ENCODE results near the gene TUBA3D. TPM values are rescaled to one million over a fixed set of nuclear protein-coding genes. Genes with fewer than 3 reads are reported as not detected.
"Not testable (repeated sequence)": the region's sequence is repeated elsewhere in the genome, so short reads cannot be mapped to it uniquely, and the experiment has no call there.

Gene TUBA3D
- total RNA-seq, 1 experiment from 2014 or later: not detected

DNA sequence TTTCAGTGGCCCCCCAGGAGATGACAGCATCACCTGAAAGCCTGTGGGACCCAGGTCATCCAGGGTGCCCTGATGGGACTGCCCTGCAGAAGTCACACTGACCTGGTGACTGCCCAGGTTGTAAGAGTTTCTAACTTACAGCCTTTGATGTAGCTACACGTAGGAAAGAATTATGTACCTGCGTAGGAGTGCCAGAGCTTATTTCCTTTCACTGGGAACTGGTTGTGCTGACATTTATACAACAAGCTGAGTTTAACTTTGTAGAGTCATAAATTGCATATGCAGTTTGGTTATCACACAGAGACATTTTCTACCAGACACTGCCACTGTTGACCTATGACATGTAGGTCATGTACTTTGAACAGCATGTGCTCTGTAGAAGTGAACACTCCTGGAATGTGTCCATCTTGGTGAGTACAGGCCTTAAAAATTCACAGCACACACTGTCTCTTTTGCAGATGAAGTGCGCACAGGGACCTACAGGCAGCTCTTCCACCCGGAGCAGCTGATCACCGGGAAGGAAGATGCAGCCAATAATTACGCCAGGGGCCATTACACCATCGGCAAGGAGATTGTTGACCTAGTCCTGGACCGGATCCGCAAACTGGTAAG is 3.0 kb downstream of the TUBA3D start:
- in situ Hi-C loops (cut with HindIII; ENCODE audit: low pct_unique_long_range_greater_than_20kb, low sequenced_read_pairs); DNase-seq (ENCODE audit: low read depth, low spot score): not testable (repeated sequence)

DNA sequence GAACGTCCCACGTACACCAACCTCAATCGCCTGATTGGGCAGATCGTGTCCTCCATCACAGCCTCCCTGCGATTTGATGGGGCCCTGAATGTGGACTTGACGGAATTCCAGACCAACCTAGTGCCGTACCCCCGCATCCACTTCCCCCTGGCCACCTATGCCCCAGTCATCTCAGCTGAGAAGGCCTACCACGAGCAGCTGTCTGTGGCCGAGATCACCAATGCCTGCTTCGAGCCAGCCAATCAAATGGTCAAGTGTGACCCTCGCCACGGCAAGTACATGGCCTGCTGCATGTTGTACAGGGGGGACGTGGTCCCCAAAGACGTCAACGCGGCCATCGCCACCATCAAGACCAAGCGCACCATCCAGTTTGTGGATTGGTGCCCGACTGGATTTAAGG is 4.4 kb downstream of the TUBA3D start:
- DNase-seq (ENCODE audit: low read depth, low spot score); in situ Hi-C loops (cut with HindIII; ENCODE audit: low pct_unique_long_range_greater_than_20kb, low sequenced_read_pairs): not testable (repeated sequence)

DNA sequence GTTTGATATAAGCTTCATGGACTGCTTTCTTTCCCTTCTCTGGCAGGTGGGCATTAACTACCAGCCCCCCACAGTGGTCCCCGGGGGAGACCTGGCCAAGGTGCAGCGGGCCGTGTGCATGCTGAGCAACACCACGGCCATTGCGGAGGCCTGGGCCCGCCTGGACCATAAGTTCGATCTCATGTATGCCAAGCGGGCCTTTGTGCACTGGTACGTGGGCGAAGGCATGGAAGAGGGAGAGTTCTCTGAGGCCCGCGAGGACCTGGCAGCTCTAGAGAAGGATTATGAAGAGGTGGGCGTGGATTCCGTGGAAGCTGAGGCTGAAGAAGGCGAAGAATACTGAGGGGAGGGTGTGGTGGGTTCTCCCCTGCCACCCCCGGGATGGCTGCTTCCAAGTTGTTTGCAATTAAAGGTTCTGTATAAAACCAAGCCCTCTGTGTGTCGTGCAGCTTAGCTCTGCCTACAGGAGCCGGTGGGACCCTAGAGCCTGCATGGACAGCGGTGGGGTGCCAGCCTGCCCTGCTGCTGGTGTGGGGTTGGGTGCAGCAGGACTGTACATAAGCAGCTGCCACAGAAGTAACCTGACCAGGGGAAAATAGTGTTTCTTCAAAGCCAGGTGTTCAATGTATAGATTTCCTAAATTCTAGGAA is 6.7 kb downstream of the TUBA3D start:
- in situ Hi-C loops (cut with HindIII; ENCODE audit: low pct_unique_long_range_greater_than_20kb, low sequenced_read_pairs); DNase-seq (ENCODE audit: low read depth, low spot score): not testable (repeated sequence)

DNA sequence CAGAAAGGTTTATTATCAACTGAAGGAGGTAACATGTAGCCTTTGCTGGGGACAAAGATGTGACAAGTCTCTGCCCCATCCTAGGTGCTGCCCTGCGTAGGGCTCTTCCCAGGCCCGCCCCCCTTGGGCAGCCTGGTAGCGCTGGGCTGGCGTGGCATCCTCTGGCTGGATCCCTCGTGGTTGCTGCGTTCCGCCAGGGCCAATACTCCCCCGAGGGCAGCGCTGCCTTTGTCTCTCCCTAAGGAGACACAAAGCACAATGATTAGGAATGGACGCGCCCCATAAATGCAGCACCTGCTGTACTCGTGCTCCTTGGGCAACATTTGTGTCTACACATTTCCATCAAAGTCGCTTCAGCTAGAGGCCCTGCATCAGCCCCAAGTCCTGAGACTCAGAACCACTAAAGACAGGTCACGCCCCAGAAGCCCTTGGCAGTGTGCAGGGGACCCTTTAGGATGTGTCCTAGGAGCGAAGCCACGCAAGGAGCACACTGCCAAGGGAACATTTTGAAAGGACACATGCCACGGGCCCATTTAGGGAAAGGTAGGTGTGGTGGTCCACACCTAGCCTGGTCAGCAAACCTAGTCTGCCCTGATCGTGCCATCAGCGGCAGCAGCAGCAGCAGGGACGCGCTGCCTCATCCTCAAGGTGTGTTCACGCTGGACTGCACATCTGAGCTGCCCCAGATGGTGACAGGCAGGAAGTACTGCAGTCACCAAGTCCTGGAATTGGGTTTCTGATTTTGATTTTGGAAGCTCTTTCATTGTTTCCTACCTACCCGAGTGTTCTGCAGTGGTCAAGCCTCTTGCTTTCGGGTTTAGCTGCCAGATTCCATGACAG is 8.3 kb downstream of the TUBA3D start:
- in situ Hi-C loops (cut with HindIII; ENCODE audit: low pct_unique_long_range_greater_than_20kb, low sequenced_read_pairs); DNase-seq (ENCODE audit: low read depth, low spot score): not testable (repeated sequence)

DNA sequence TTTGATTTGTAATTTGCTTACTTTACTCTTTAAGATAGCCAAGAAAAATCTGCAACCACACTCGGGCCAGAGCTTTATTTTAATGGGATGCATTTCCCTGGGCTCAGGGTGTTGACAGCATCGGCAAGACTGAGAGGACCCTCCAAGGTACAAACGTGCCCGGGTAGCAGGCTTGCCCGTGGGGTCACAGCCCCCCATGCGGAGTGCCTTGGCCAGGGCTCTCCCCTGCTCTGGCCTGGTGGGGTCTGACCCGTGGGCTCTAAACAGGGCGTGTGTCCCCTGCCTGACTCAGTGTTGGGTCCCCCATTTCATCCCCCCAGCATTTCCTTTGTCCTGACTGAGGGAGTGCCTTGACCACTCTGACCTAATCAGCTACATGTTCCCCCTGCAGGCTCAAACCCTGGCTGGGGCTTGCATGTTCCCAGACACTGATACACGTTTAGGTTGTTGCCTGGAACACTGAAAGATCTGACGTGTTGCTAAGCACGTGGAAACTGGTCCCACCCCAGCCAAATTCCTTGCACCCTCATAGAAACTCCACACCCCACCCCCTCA is 9.1 kb downstream of the TUBA3D start:
- in situ Hi-C loops (cut with HindIII; ENCODE audit: low pct_unique_long_range_greater_than_20kb, low sequenced_read_pairs); DNase-seq (ENCODE audit: low read depth, low spot score): not testable (repeated sequence)

DNA sequence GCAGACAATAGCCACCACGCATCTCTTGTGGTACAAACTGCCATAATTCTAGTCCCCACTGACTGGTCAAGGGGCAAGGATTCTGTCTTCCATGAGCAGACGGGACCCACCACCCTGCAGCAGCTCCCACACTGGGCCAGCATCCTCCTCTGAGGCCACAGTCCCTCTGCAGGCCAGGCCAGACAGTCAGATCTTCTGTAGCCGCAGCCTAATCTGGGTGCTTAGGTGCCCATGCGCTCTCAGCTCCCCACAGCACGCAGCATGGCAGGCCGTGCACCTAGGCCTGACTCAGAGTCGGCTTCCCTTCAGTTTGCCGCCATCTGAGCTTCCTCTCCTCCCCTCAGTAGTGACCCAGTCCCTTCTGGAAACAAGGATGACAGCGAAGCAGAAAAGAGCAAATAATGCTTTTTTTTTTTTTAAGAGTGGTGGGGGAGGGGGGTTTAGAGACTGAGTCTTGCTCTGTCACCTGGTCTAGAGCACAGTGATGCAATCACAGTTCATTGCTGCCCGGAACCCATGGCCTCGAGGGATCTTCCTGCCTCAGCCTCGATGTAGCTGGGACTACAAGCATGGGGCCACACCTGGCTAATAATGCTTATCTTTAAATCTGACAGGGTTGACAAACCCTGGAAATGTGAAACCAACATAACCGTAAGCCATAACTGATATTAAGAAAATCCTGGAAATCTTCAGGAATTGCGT is 10.4 kb downstream of the TUBA3D start:
- in situ Hi-C loops (cut with HindIII; ENCODE audit: low pct_unique_long_range_greater_than_20kb, low sequenced_read_pairs): not testable (repeated sequence)

DNA sequence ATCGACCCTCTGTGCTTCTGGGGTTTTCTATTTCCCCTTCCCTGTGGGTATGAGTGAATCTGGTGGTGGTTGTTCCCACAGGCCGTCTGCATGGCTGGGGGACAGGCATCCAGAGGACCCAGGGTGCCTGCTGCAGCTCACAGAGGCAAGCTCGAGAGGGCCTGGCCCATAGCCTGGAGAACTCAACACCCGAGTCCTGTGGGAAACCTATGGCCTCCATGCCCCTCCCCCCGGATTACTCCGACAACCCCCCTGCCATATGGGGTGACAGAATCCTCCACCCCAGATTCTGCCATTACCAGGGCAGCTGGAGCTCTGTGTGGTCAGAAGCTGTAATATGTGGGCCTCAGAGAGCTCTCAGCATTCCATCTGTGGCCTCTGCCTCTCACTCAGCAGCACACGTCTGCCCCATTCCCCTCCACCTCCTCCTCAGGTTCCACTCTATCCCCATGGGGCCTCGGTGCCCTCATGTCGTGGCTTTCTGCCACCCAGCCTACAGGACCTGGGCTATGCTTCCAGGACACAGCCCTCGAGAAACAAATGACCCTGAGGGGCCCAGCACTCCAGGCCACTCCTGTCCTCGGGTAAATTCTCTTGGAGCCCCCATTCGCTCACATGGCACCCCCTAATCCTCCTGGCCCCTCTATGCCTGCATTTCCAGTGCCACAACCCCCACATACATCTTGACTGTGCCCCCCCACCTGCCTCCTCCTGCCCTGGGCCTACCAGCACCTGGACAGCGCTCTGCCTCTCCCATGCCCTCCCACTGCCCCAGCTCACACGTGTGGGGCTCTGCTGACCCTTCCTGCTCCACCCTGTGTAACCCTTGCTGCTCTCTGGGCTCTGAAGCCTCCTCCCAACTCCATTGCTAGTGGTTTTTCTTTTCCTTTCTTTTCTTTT is 12.6 kb downstream of the TUBA3D start:
- in situ Hi-C loops (cut with HindIII; ENCODE audit: low pct_unique_long_range_greater_than_20kb, low sequenced_read_pairs): no loop called here
- no peak for DNase-seq (ENCODE audit: low read depth, low spot score)

More for the DNA sequence above, 10.4 kb downstream of the TUBA3D start:
- not testable (repeated sequence) for DNase-seq (ENCODE audit: low read depth, low spot score)

DNA sequence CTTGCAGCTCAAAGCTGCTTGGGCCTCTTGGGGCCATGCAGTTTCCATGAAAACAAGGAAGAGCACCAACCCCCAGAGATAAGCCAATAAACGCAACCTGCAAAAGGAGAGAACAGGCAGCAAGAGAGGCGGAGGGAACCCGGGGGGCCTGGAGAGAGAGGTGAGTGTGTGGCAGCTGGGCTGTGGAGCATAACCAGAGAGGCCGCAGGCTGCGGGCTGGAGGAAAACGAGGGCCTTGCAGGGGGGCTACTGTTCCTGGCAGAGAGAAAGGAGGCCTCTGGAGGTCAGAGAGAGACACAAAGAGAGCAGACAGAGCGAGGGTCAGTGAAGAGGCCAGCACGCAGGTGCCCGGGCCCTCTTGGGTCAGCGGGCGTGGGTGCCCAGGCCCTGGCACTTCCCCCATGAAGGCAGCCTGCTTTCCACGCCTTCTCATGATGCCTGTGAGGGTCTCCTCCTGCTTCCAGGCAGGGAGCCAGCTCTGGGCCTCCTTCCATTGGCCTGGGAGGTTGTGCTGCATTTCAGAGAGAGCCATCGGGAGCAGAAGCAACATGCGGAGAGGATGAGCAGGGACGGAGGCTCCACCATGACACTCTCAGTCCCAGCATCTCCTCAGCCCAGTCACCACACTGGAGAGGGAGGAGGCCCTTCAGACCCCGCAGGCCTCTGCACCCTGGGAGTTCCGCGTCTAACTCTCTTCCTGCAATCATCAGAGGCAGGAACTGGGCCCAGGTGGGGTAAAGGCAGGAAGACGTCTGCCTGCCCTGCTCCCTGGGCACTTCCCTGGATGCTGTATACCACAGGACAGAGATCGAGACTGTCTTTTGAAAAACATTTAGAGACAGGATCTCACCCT is 14.9 kb downstream of the TUBA3D start:
- in situ Hi-C loops (cut with HindIII; ENCODE audit: low pct_unique_long_range_greater_than_20kb, low sequenced_read_pairs); DNase-seq (ENCODE audit: low read depth, low spot score): not testable (repeated sequence)

DNA sequence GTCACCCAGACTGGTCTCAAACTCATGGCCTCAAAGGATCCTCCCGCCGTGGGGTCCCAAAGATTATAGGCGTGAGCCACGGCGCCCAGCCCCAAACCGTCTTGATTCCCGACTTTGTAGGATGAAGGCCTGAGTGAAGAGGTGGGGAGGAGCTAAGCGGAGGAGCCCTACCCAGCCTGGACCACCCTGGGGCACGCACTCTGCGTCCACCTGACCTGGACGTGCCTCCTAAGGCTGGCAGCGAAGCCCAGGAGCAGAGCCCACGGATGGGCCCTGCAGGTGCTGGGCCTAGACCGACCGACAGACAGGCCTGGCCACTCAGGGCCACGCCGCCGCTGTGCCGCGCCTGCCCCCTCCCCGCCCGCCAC is 15.5 kb downstream of the TUBA3D start:
- DNase-seq (ENCODE audit: low read depth, low spot score); in situ Hi-C loops (cut with HindIII; ENCODE audit: low pct_unique_long_range_greater_than_20kb, low sequenced_read_pairs): not testable (repeated sequence)

DNA sequence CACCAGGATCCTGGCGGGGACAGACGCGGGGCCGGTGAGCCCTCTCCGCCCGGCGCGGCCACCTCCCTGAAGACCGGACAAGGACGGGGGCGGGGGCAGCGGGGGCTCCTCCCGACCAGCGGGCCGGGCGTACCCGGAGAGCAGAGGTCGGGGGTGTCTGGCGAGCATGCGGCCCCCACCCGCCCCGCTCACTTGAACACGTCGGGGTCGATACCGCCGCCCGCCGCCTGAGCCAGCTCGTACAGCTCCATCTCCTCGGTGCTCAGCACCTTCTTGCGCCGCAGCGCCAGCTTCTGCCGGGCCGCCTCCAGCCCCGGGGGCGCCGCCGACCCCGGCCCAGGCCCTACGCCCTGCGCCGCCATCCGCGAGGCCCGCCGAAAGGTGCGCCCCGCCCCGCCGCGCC is 16.1 kb downstream of the TUBA3D start, which contains the start of gene MZT2A:
Gene MZT2A, minus strand, starts transcription at position 383 of the 403 bp plus-strand sequence. Its CDS starts 21 bp downstream, at position 362.
- DNase-seq (ENCODE audit: low read depth, low spot score); in situ Hi-C loops (cut with HindIII; ENCODE audit: low pct_unique_long_range_greater_than_20kb, low sequenced_read_pairs): not testable (repeated sequence)

DNA sequence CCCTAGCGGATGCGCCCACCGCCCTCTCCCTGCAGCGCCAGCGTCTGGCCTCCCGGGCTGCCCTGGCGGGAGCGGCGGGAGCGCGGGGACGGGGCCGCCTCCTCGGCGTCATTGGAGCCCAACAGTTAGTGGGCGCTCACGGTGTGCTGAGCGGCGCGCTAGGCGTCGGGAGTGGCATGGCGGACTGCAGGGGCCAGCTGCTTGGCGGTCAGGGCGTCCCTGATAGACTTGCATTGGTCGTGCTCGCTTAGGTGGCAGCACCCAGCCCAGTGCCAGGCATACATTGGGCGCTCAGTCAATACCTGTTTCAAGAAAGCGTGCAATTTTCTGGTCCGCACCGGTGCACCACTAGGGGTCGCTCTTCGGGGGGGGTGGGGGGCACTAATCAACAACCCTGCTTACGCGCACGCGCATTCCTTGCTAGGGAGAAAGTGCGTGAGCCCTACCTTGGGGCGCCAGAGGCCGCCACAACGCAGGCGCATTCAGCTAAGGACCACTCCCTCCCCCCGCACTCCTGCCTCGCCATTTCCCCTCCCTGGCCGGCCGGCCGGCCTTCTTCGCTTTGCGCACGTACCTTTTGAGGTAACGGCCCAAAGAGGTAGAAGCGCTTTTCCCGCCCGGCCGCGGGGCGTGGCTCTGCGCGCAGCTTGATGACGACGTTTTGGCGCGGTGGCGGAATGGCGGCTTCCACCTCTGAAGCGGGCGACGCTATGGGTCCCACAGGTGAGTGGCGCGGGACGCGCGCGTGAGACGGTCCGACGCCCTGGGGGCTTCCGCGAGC is 16.7 kb downstream of the TUBA3D start:
- peak; percentile 94 for DNase-seq (ENCODE audit: low read depth, low spot score)
- in situ Hi-C loops (cut with HindIII; ENCODE audit: low pct_unique_long_range_greater_than_20kb, low sequenced_read_pairs): no loop called here

DNA sequence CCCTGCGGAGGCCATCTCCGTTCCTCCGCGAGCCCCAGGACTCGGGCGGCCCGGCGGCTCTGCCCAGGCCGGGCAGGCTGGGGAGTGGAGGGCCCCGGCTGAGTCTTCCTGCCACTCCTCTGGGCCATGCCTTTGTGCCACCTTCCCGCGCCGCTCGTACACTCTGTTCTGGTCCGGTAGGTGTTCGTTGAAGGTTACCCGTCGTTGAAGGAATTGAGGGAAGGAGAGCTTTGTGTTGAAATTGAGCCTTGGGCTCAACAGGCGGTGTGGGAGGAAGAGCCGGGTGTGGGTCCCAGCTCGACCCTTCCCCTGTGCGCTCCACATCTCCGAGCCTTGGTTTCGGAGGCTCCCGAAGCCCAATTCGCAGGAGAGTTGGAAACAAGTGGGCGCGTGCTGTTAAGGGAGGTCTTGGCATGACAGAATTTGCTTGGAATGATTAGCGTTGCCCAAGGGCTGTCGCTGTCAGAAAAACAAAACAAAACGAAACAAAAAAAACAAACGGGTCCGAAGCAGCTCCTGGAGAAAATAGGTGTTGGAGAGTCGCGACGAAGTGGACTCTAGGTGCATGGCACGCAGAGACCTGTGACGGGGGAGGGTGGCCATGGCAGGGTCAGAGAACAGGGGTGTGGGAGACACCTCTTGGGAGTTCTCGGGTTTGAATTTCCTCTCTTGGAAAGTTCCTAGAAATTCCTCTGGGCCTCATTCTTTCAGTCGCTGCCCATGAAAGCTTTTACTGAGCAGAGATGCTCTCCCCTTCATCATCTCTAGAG is 17.5 kb downstream of the TUBA3D start:
- in situ Hi-C loops (cut with HindIII; ENCODE audit: low pct_unique_long_range_greater_than_20kb, low sequenced_read_pairs): no loop called here
- DNase-seq (ENCODE audit: low read depth, low spot score): no peak

DNA sequence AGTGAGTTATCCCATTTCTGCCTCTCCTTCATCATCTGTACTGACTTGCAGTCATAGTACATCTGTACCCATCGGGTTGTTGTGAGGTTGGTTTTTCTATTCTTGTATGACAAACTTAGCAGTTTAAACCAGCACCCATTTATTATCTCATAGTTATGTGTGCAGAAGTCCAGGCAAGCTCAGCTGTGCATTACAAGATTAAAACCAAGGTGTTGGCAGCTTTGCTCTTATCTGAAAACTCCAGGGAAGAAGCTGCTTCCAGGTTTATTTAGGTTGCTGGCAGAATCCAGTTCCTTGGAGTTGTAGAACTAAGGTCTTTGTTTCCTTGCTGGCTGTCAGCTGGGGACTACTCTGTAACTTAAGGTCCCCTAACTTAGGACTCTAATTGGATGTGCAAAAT is 19.6 kb downstream of the TUBA3D start:
- in situ Hi-C loops (cut with HindIII; ENCODE audit: low pct_unique_long_range_greater_than_20kb, low sequenced_read_pairs); DNase-seq (ENCODE audit: low read depth, low spot score): not testable (repeated sequence)

DNA sequence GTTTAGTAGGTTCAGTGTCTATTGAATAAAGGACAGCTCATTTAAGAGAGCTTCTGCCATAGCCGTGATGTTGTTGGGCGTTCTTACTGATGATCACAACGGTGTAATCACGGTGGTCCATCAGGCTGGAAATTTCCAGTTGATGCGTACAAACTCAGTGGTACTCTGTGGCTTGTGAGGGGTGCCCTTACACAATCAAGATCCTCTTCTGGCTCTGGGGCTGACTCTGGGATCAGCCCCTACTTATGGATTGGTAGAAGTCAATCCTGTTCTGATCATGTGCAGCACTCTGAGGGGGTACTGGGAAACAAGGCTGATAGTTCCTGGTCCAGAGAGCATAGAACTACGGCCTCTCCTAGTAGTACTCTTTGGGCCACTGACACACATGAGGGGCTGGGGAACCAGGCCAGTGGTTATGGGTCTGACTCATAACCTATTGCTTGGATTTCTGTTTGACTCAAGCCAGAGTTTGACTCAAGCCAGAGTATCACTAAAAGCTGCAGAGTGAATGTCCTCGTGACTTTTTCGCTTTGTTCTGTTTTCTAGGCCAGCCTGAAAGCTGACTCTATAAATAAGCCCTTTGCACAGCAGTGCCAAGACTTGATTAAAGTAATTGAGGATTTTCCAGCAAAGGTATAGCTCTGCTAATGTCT is 22.5 kb downstream of the TUBA3D start:
- DNase-seq (ENCODE audit: low read depth, low spot score); in situ Hi-C loops (cut with HindIII; ENCODE audit: low pct_unique_long_range_greater_than_20kb, low sequenced_read_pairs): not testable (repeated sequence)
